Natural killer cell treated with Interleukin-12 subunit alpha and Interleukin-12 subunit beta and Interleukin-15 and Interleukin-18, amount 100 ng/mL, for 72 hours (primary cell): ENCODE measurements around the gene C12orf60. TPM values are rescaled to one million over a fixed set of nuclear protein-coding genes. Genes with fewer than 3 reads are reported as not detected.
A peak's percentile ranks its signal among the peaks of the same experiment; 100 is the strongest.
"Not testable (repeated sequence)": the region's sequence is repeated elsewhere in the genome, so short reads cannot be mapped to it uniquely, and the experiment has no call there.

Experiments used
- ATAC-seq, 2 donors: fragments of 150-1000 bp; cut with Tn5 transposase in 1 of 2; sonication (Bioruptor Pico), chemical (Tn5 transposase) in 1 of 2; 2 replicates each; pipeline ENCODE4 v1.10.0; 2021
- DNase-seq: peaks from one replicate; pipeline ENCODE4 v3.0.0; 2022; ENCODE audit warnings: low spot score
- H3K27ac Mint-ChIP-seq, 2 donors: 1 replicate in 1 of 2; 2 replicates in 1 of 2; pipeline ENCODE4 v1.8.0; 2022; ENCODE audit warnings: mixed read lengths in 2 of 2, mild to moderate bottlenecking in 1 of 2, moderate library complexity in 1 of 2
- H3K27me3 Mint-ChIP-seq, 2 donors: 1 replicate in 1 of 2; 2 replicates in 1 of 2; pipeline ENCODE4 v1.8.0; 2022; ENCODE audit warnings: mixed read lengths in 2 of 2
- H3K36me3 Mint-ChIP-seq: one replicate; pipeline ENCODE4 v1.8.0; 2022; ENCODE audit warnings: mixed read lengths
- H3K4me1 Mint-ChIP-seq, 2 donors: 1 replicate in 1 of 2; 2 replicates in 1 of 2; pipeline ENCODE4 v1.8.0; 2022; ENCODE audit warnings: low read depth in 2 of 2, mixed read lengths in 2 of 2, mild to moderate bottlenecking in 1 of 2
- H3K4me3 Mint-ChIP-seq: one replicate; pipeline ENCODE4 v1.8.0; 2022; ENCODE audit warnings: mixed read lengths
- H3K9me3 Mint-ChIP-seq: 2 replicates; pipeline ENCODE4 v1.8.0; 2022; ENCODE audit warnings: mixed read lengths
- total RNA-seq, 2 donors: library from RNA; stranded (reverse); gene quantifications; one replicate each; pipeline ENCODE4 v1.2.3, GENCODE V29; 2022

Gene C12orf60, protein sequence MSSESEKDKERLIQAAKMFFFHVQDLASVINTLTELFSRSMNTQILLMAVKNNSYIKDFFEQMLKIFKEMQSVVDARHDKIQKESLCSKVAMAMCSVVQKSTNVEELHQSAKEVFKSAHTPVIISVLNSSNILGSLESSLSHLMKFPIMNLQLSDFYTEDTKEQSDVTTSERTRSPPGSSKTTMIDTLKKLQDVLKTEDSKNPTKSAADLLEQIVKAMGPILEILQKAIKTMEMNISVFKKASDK
- total RNA-seq: 1 to 10 TPM; 1.4 to 2.3 TPM

DNA sequence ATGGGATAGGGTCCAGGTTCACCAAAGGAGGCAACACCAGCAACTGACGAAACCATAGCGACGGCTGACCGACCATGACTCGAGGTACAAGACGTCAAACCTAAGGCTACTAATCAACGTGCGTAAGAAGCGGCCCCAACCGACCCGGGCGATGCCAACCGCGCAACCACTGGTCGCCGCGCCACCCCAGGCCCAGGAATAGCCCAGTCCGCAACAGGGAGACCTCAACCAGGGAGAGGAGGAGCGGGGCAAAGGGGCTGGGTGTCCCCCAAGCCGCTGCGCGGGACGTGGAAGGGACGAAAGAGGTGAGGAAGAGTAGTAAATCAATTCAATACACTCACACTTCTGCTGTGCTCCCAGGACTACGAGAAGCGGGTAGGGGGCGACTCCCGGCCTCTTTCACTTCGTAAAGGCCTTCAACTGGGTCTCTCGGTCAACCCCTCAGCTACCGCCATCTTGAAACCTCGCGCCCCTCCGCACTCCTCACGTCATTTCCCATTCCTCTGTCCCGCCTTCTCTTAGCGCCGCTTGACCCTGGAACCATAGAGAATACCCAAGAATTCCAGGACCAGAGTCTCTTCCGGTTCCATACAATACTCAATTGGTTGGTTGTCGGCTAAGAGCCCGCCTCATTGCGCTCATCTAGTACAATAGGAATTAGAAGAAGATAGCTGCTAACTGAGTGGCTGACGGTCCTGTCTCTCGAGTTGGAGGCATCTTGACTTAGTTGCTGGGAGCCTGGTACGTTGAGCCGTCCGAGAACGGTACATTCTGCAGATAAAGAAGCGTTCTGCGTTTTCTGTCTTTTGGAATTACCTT, at the start of gene C12orf60, which contains the start of gene WBP11:
Gene C12orf60 (plus strand): TSS at position 660 of the 819 bp plus-strand sequence. CDS start 19,266 bp downstream, outside the sequence.
Gene WBP11 (minus strand): TSS at position 468 of the 819 bp plus-strand sequence. CDS start 2,095 bp downstream, outside the sequence.
- peaks cover 16% of the 10 kb centered on the region for H3K36me3 Mint-ChIP-seq
- H3K4me1 Mint-ChIP-seq: peaks cover 0 to 8% of the 10 kb centered on the region in 2 donors
- no peak within 1 kb of the TSS for H3K27ac Mint-ChIP-seq
- ATAC-seq (peak; percentile 99 to 100), DNase-seq (peak; percentile 91)
- H3K27me3 Mint-ChIP-seq: no peaks in the 10 kb centered on the region
- H3K9me3 Mint-ChIP-seq: no peaks in the 10 kb centered on the region
- H3K4me3 Mint-ChIP-seq: no peak within 1 kb of the TSS

DNA sequence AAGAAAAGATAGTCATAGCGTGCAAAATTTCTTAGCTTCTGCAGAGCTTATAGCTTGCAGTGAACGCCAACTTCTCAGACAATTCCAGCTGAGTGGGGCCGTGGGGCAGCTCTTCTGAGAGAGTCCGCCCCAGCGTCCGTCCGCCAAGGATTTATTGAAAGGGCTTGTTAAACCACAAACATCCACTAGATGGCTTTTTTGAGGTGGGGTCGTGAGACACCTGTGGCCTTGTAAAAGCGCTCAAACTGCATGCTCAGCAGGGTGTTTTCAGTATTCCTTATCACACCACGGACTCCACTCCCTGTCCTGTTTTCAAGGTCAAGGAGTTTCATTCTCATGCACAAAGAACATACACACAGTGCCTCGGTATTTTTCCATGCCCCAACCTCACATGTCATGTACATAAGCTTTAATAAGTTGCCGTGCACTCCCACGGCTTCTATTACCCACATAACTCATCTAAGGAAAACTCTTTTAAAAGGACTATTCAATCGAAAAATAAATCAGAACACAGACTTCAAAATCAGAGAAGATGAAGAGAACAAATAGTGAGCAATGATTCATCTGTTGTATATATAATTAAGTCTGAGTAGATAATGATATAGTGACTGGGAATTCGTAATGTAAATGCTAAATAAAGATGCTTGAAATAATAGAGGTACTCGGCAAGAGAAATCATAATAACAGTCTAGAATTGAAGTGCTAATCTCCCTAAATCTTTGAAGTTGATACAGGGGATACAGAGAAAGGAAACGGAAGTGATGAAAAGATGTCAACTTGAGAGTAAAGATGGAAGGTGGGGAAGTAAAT, 46.9 kb upstream of the C12orf60 start:
- Mint-ChIP-seq H3K36me3 (no peaks in the 10 kb centered on the region), H3K4me3 (no peak overlapping the region), H3K9me3 (no peaks in the 10 kb centered on the region), H3K27me3 (no peaks in the 10 kb centered on the region), H3K27ac (peak overlapping the region in 1 of 2 donors; percentile 2), H3K4me1 (peaks cover 7 to 12% of the 10 kb centered on the region in 2 donors)
- no peak for ATAC-seq
- no peak for DNase-seq

DNA sequence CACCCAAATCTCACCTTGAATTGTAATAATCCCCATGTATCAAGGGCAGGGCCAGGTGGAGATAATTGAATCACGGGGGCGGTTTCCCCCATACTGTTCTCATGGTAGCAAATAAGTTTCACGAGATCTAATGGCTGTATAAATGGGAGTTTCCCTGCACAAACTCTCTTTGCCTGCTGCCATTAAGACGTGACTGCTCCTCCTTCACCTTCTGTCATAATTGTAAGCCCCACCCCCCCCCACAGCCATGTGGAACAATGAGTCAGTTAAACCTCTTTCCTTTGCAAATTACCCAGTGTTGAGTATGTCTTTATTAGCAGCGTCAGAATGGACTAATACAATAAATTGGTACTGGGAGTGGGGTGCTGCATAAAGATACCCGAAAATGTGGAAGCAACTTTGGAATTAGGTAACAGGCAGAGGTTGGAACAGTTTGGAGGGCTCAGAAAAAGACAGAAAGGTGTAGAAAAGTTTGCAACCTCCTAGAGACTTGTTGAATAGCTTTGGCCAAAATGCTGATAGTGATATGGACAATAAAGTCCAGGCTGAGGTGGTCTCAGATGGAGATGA, 43.7 kb upstream of the C12orf60 start:
- ATAC-seq, H3K27me3 Mint-ChIP-seq, H3K4me3 Mint-ChIP-seq, H3K36me3 Mint-ChIP-seq, H3K27ac Mint-ChIP-seq, H3K9me3 Mint-ChIP-seq, DNase-seq: not testable (repeated sequence)
- peaks cover 9 to 17% of the 10 kb centered on the region in 2 donors for H3K4me1 Mint-ChIP-seq

DNA sequence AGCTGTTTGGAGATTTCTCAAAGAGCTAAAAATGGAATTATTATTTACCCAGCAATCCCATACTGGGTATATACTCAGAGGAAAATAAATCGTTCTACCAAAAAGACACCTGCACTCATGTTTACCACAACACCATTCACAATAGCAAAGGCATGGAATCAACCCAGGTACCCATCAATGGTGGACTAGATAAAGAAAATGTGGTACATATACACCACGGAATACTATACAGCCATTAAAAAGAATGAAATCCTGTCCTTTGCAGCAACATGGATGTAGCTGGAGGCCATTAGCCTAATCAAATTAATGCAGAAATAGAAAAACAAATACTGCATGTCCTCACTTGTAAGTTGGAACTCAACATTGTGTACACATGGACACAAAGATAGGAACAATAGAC, 38.1 kb upstream of the C12orf60 start:
- Mint-ChIP-seq H3K36me3 (peaks cover 21% of the 10 kb centered on the region), H3K4me1 (peaks cover 34 to 43% of the 10 kb centered on the region in 2 donors), H3K9me3 (peaks cover 6% of the 10 kb centered on the region), H3K27me3 (no peaks in the 10 kb centered on the region), H3K27ac (no peak overlapping the region), H3K4me3 (no peak overlapping the region)
- no peak for ATAC-seq
- DNase-seq: no peak

DNA sequence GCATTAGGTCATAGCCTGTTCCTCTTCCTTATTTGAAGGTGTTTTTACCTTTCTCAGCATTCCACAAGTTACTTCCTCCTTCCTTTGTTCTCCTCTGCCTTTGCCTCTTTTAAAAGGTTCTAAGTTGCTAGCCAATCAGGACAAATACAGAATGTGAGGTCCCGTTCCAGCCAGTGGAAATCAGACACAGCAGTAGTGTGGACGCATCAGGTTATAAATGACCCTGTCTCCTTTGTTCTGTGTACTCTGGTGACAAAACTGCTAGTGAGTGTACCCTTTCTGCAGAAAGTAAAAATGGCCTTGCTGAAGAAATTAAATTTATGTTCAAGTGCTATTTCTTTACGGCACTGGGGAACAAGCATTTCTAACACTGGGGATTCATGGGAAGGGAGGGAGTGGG, 37.5 kb upstream of the C12orf60 start:
- H3K9me3 Mint-ChIP-seq, H3K27me3 Mint-ChIP-seq, DNase-seq, ATAC-seq, H3K4me3 Mint-ChIP-seq, H3K27ac Mint-ChIP-seq: not testable (repeated sequence)
- Mint-ChIP-seq H3K36me3 (peaks cover 21% of the 10 kb centered on the region), H3K4me1 (peaks cover 39 to 47% of the 10 kb centered on the region in 2 donors)

DNA sequence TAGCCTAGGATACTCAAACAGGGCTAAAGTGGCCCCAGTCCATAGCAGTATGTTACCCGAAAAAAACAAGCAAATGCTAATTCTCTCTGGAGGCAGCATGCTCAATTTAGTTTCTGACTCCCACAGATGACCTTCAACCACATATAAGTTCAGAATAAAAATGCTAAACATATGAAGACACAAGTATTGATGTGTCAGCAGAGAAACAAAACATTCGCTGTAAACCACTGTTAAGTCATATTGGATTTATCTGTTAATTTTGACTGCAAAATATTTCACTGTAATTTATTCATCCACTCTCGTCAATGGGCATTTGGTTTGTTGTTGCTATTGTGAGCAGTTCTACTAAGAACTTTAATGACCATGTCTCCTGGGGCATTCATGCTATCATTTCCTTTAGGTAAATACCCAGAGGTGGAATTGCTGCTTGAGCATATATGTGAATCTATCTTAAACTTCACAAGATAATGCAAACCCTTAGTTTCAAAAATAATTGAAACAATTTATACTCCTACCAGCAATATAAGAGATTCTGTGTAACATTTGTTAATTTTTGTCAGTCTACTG, 36.7 kb upstream of the C12orf60 start:
- Mint-ChIP-seq H3K27me3 (no peaks in the 10 kb centered on the region), H3K4me1 (peaks cover 45 to 53% of the 10 kb centered on the region in 2 donors), H3K9me3 (peaks cover 6% of the 10 kb centered on the region), H3K27ac (peak overlapping the region in 1 of 2 donors; percentile 66), H3K4me3 (no peak overlapping the region), H3K36me3 (peaks cover 19% of the 10 kb centered on the region)
- ATAC-seq (no peak), DNase-seq (no peak)

DNA sequence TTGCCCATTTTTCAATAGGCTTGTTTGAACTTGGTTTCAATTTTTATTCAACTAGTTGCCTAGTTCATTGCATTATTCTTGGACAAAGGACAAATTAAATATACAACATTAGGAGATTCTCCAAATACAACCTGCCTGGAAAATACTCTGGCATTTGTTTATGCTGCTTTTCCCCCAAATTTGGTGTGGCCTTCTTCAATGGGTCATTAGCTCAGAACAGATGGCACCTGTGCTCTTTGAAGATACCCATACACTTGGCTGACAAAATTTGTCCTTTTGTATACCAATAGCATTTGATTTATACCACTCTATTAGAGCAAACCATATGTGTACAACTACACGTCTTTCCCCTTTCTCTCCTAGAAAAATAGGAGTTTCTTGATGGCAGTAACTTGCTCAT, 35.9 kb upstream of the C12orf60 start:
- H3K4me3 Mint-ChIP-seq: peak overlapping the region; percentile 38
- H3K27ac Mint-ChIP-seq: peak overlapping the region in 1 of 2 donors; percentile 66
- H3K27me3 Mint-ChIP-seq: no peaks in the 10 kb centered on the region
- H3K4me1 Mint-ChIP-seq: peaks cover 51 to 57% of the 10 kb centered on the region in 2 donors
- ATAC-seq: no peak
- H3K9me3 Mint-ChIP-seq: peaks cover 6% of the 10 kb centered on the region
- H3K36me3 Mint-ChIP-seq: peaks cover 11% of the 10 kb centered on the region
- DNase-seq: no peak

DNA sequence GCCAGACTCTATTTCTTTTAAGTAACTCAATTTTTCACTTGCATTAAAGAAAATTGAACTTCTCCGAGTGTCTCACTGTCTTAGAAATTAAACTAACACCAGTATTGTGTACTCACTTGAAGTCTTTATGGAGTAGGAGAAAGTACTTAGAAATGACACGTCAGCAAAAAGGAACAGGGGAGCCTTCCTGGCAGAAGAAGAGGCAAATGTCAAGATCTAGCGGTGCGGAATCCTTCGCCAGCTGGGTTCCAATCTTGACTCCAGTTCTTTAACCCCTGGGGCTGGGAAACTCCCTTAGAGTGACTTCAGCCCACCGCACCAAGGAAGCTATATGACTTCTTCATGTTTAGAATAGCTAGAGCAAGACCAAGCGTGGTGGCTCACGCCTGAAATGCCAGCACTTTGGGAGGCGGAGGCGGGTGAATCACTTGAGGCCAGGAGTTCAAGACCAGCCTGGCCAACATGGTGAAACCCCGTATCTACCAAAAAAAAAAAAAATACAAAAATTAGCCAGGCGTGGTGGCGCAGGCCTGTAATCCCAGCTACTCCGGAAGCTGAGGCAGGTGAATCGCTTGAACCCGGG, 34.6 kb upstream of the C12orf60 start:
- H3K36me3 Mint-ChIP-seq: peaks cover 11% of the 10 kb centered on the region
- peaks cover 54 to 61% of the 10 kb centered on the region in 2 donors for H3K4me1 Mint-ChIP-seq
- H3K27ac Mint-ChIP-seq: peak overlapping the region; percentile 98 to 100
- peak overlapping the region; percentile 93 for H3K4me3 Mint-ChIP-seq
- H3K27me3 Mint-ChIP-seq: no peaks in the 10 kb centered on the region
- DNase-seq (no peak), ATAC-seq (no peak)
- H3K9me3 Mint-ChIP-seq: peaks cover 6% of the 10 kb centered on the region

DNA sequence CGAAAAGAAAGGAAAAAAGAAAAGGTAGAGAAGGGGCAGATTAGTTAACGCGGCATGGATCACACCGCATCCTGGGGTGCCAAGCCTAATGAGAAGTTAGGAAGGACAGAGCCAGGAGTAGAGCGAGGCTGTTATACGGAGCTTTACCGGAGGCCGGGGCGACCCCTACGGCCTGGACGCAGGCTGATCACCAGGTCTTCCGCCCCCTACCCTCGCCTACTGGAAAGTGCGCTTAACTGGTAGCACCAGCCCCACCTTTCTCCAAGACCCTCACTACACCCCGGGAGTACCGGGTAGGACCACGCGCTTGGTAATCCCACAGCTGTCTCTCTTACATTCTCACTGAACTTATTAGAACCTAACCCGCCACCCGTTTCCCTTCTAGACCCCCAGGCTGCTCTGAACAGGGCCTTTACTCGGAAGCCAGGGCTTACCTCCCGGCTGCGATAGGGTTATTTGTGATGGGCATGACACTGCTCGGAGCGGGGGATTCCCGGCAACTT, 34.0 kb upstream of the C12orf60 start:
- no peak for ATAC-seq
- peak overlapping the region; percentile 93 for H3K4me3 Mint-ChIP-seq

DNA sequence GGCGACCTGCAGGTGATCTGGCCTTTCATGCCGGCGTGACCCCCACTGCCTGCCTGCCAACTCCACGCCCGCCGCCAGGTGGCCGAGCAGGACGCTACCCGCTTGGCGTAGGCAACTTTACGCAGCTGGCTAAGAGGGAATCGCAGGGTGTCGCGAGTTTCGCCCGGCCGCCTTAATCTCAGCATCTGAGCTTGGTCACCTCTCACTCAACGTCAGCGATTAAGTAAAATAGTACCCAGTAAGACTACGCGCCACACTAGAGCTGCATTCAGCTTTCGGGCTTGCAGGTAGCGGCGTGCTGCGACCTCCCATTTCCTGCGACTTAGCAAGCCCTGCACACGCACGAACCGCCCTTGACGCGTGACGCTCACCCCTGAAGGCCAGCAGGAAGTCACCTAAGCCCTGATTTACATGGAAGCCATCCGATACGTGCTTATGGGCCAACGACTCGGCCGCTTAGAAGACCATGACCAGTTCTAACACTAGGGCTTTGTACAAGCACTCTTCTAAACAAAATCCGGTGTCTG, 33.4 kb upstream of the C12orf60 start:
- H3K36me3 Mint-ChIP-seq: peaks cover 11% of the 10 kb centered on the region
- peak; percentile 85 for DNase-seq
- peak overlapping the region; percentile 98 to 100 for H3K27ac Mint-ChIP-seq
- peaks cover 6% of the 10 kb centered on the region for H3K9me3 Mint-ChIP-seq
- peak overlapping the region; percentile 93 for H3K4me3 Mint-ChIP-seq
- H3K27me3 Mint-ChIP-seq: no peaks in the 10 kb centered on the region
- peaks cover 64 to 72% of the 10 kb centered on the region in 2 donors for H3K4me1 Mint-ChIP-seq
- ATAC-seq: peak; percentile 59 to 73

More for the DNA sequence above, 34.0 kb upstream of the C12orf60 start:
- peaks cover 59 to 67% of the 10 kb centered on the region in 2 donors for H3K4me1 Mint-ChIP-seq
- peaks cover 11% of the 10 kb centered on the region for H3K36me3 Mint-ChIP-seq
- DNase-seq: peak; percentile 68
- peaks cover 6% of the 10 kb centered on the region for H3K9me3 Mint-ChIP-seq
- no peaks in the 10 kb centered on the region for H3K27me3 Mint-ChIP-seq
- peak overlapping the region; percentile 98 to 100 for H3K27ac Mint-ChIP-seq

DNA sequence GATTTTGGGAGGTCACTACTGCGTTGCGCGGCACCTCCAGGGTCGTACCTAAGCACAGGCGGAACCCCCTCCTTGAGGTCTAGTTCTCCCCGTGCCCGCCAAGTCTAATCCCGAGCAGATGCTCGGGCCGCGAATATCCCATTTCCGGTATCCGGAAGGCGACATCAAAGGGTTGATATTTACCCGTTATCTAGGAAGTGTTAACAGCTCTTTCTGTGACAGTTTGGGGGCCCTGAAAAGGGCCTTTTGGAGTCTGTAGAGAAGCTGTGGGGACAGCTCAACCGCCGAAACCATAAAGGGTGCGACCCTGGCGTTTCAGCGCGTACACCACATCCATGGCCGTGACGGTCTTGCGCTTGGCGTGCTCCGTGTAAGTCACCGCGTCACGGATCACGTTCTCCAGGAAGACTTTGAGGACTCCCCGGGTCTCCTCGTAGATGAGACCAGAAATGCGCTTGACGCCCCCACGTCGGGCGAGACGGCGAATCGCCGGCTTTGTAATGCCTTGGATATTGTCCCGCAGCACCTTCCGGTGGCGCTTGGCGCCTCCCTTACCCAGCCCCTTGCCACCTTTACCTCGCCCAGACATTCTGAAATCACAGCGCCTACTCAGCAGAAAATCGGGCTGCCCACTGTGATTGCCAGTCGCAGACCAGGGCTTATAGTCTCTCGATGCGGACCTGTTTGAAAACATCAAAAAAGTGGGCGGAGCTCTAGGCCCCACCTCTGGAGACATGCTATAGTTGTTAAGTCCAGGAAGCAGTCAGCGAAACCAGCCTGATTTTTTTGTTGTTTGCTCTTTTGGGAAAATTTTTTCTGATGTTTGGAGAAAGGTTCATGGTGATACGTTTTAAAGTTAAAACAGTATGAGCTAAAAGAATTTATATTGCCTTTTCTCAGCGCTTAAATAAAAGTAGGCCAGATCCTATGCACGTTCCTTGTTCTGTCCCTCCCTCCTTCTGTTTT, 32.7 kb upstream of the C12orf60 start:
- peak overlapping the region; percentile 98 to 100 for H3K27ac Mint-ChIP-seq
- H3K27me3 Mint-ChIP-seq: no peaks in the 10 kb centered on the region
- peaks cover 9% of the 10 kb centered on the region for H3K36me3 Mint-ChIP-seq
- peaks cover 70 to 72% of the 10 kb centered on the region in 2 donors for H3K4me1 Mint-ChIP-seq
- ATAC-seq (peak; percentile 68 to 79), DNase-seq (peak; percentile 95)
- H3K9me3 Mint-ChIP-seq: peaks cover 3% of the 10 kb centered on the region
- H3K4me3 Mint-ChIP-seq: peak overlapping the region; percentile 93
